Neural progenitor cell (in vitro differentiated cells): ENCODE results near the gene KIF2A. TPM values are rescaled to one million over a fixed set of nuclear protein-coding genes. Genes with fewer than 3 reads are reported as not detected.

Experiments
- DNase-seq: peaks from one replicate; pipeline ENCODE4 v3.0.0-alpha.2; 2016; ENCODE audit warnings: low spot score
- H2AFZ ChIP-seq: fragments of 200-600 bp; sonication (generic); replicated peaks from 2 replicates; pipeline ENCODE4 v1.6.1; 2016; ENCODE audit warnings: antibody characterized with exemption
- H3F3A ChIP-seq: fragments of 200-600 bp; sonication (generic); 2 replicates; pipeline ENCODE4 v1.6.1; 2016; ENCODE audit warnings: antibody characterized with exemption, low read depth
- H3K27ac ChIP-seq: fragments of 200-600 bp; sonication (generic); 2 replicates; pipeline ENCODE4 v1.5.1; 2016; ENCODE audit warnings: mild to moderate bottlenecking
- H3K27me3 ChIP-seq: fragments of 200-600 bp; sonication (generic); 2 replicates; pipeline ENCODE4 v1.6.1; 2016; ENCODE audit warnings: mild to moderate bottlenecking, moderate library complexity
- H3K36me3 ChIP-seq: fragments of 200-600 bp; sonication (generic); 2 replicates; pipeline ENCODE4 v1.5.1; 2016
- H3K4me1 ChIP-seq: fragments of 200-600 bp; sonication (generic); 2 replicates; pipeline ENCODE4 v1.6.1; 2016; ENCODE audit warnings: mixed run types
- H3K4me2 ChIP-seq: fragments of 200-600 bp; sonication (generic); 2 replicates; pipeline ENCODE4 v1.6.1; 2016
- H3K4me3 ChIP-seq: fragments of 200-600 bp; sonication (generic); 2 replicates; pipeline ENCODE4 v1.5.1; 2016
- H3K79me2 ChIP-seq: fragments of 200-600 bp; sonication (generic); 2 replicates; pipeline ENCODE4 v1.6.1; 2016; ENCODE audit warnings: low read depth
- H3K9ac ChIP-seq: fragments of 200-600 bp; sonication (generic); 2 replicates; pipeline ENCODE4 v1.6.1; 2016
- H3K9me3 ChIP-seq: fragments of 200-600 bp; sonication (generic); 2 replicates; pipeline ENCODE4 v1.5.1; 2016; ENCODE audit warnings: low read depth
- H4K20me1 ChIP-seq: fragments of 200-600 bp; sonication (generic); 2 replicates; pipeline ENCODE4 v1.6.1; 2016; ENCODE audit warnings: low read depth
- H3K27ac Mint-ChIP-seq: 3 replicates; pipeline ENCODE4 v1.8.0; 2021; ENCODE audit warnings: mixed read lengths
- H3K27me3 Mint-ChIP-seq: 2 replicates; pipeline ENCODE4 v1.8.0; 2022; ENCODE audit warnings: low read depth, mild to moderate bottlenecking, inconsistent platforms, moderate library complexity, mixed read lengths; ENCODE audit not compliant: insufficient read depth
- H3K36me3 Mint-ChIP-seq: 3 replicates; pipeline ENCODE4 v1.8.0; 2021; ENCODE audit warnings: mixed read lengths
- H3K4me1 Mint-ChIP-seq: 3 replicates; pipeline ENCODE4 v1.8.0; 2021; ENCODE audit warnings: mixed read lengths
- H3K4me3 Mint-ChIP-seq: 3 replicates; pipeline ENCODE4 v1.8.0; 2021; ENCODE audit warnings: mild to moderate bottlenecking, moderate library complexity, mixed read lengths
- H3K9me3 Mint-ChIP-seq: 3 replicates; pipeline ENCODE4 v1.8.0; 2020; ENCODE audit warnings: mixed read lengths
- CTCF ChIP-seq: fragments of 200-600 bp; sonication (generic); IDR thresholded peaks from 2 replicates; pipeline ENCODE4 v1.5.1; 2017; ENCODE audit warnings: antibody characterized with exemption, mild to moderate bottlenecking
- EZH2 ChIP-seq: fragments of 200-600 bp; sonication (generic); IDR thresholded peaks from 2 replicates; pipeline ENCODE4 v1.6.1; 2017; ENCODE audit warnings: antibody characterized with exemption, mild to moderate bottlenecking, moderate library complexity
- EZH2phosphoT487 ChIP-seq: fragments of 200-600 bp; sonication (generic); IDR thresholded peaks from 2 replicates; pipeline ENCODE4 v1.6.1; 2017; ENCODE audit warnings: antibody characterized with exemption
- total RNA-seq: library from RNA; depleted of rRNA; stranded (reverse); fragments of >200 nt; gene quantifications from 2 replicates; pipeline ENCODE4 v1.2.3, GENCODE V29; 2015; ENCODE audit warnings: low replicate concordance

The KIF2A gene
- total RNA-seq, 1 donor from 2014 or later, result 114 TPM

- no peaks in the 10 kb centered on the region for H3K79me2 ChIP-seq
- H3K4me1 ChIP-seq, result peaks cover 8% of the 10 kb centered on the region
- no peak overlapping the region for H3K4me3 Mint-ChIP-seq
These were observed 40.3 kb upstream of the KIF2A start for GRCh38 chr5:62265648-62266112.

GRCh38 chr5:62266573-62266972 lies 39.4 kb upstream of the KIF2A start:
- Histone ChIP-seq H3K4me1 (peaks cover 8% of the 10 kb centered on the region), H3K27me3 (no peaks in the 10 kb centered on the region), H3K9me3 (no peaks in the 10 kb centered on the region), H3F3A (no peaks in the 10 kb centered on the region), H3K79me2 (no peaks in the 10 kb centered on the region), H3K4me2 (no peak overlapping the region), H3K4me3 (no peak overlapping the region), H3K36me3 (no peaks in the 10 kb centered on the region), H2AFZ (no peak overlapping the region), H3K27ac (no peak overlapping the region), H4K20me1 (no peaks in the 10 kb centered on the region), H3K9ac (no peak overlapping the region)
- Mint-ChIP-seq H3K36me3 (no peaks in the 10 kb centered on the region), H3K27ac (no peak overlapping the region), H3K4me3 (no peak overlapping the region), H3K4me1 (peaks cover 9% of the 10 kb centered on the region), H3K27me3 (peaks cover 4% of the 10 kb centered on the region), H3K9me3 (no peaks in the 10 kb centered on the region)
- no peak for DNase-seq
- TF ChIP-seq EZH2, result no peak
- TF ChIP-seq EZH2phosphoT487, result no peak
- TF ChIP-seq CTCF, result no peak

More at GRCh38 chr5:62265648-62266112, 40.3 kb upstream of the KIF2A start:
- Histone ChIP-seq H3K9me3 (no peaks in the 10 kb centered on the region), H3K4me3 (no peak overlapping the region), H3K27ac (no peak overlapping the region), H3K27me3 (no peaks in the 10 kb centered on the region), H4K20me1 (no peaks in the 10 kb centered on the region), H3K36me3 (no peaks in the 10 kb centered on the region), H3K4me2 (no peak overlapping the region), H3K9ac (no peak overlapping the region), H3F3A (no peaks in the 10 kb centered on the region), H2AFZ (no peak overlapping the region)
- Mint-ChIP-seq H3K4me1 (peaks cover 10% of the 10 kb centered on the region), H3K9me3 (no peaks in the 10 kb centered on the region), H3K27me3 (peaks cover 4% of the 10 kb centered on the region), H3K27ac (no peak overlapping the region), H3K36me3 (no peaks in the 10 kb centered on the region)
- TF ChIP-seq EZH2phosphoT487, result no peak
- TF ChIP-seq EZH2, result no peak
- TF ChIP-seq CTCF, result no peak
- no peak for DNase-seq

- H3K27me3 Mint-ChIP-seq, result peaks cover 4% of the 10 kb centered on the region
- no peak overlapping the region for H3K4me3 ChIP-seq
- H3K4me2 ChIP-seq, result no peak overlapping the region
- H3K79me2 ChIP-seq, result no peaks in the 10 kb centered on the region
- H3F3A ChIP-seq, result no peaks in the 10 kb centered on the region
- no peak overlapping the region for H3K9ac ChIP-seq
- H3K4me3 Mint-ChIP-seq, result no peak overlapping the region
- DNase-seq, result no peak
- peaks cover 8% of the 10 kb centered on the region for H3K4me1 ChIP-seq
- H3K27ac ChIP-seq, result no peak overlapping the region
- H3K9me3 Mint-ChIP-seq, result no peaks in the 10 kb centered on the region
- no peaks in the 10 kb centered on the region for H3K27me3 ChIP-seq
- H3K36me3 ChIP-seq, result no peaks in the 10 kb centered on the region
- no peaks in the 10 kb centered on the region for H4K20me1 ChIP-seq
- H3K27ac Mint-ChIP-seq, result no peak overlapping the region
- peaks cover 9% of the 10 kb centered on the region for H3K4me1 Mint-ChIP-seq
- H3K9me3 ChIP-seq, result no peaks in the 10 kb centered on the region
- H3K36me3 Mint-ChIP-seq, result no peaks in the 10 kb centered on the region
- peak overlapping the region; percentile 59 for H2AFZ ChIP-seq
- TF ChIP-seq CTCF (no peak), EZH2phosphoT487 (no peak), EZH2 (no peak)
These were observed 37.8 kb upstream of the KIF2A start for GRCh38 chr5:62268234-62268633.
